ENCODE measurements around the gene SLFN13.
"Not testable (repeated sequence)": the region's sequence is repeated elsewhere in the genome, so short reads cannot be mapped to it uniquely, and the experiment has no call there.

The SLFN13 gene

GRCh38 chr17:35428229-35428628 lies 20.3 kb downstream of the SLFN13 start:
- no peak overlapping the region for H3K4me3 ChIP-seq (ENCODE audit: low read depth, low read length)
- no peak for TF ChIP-seq MYC (IDR thresholded peaks at IDR 0.05; ENCODE audit: low read depth, low read length)
- TF ChIP-seq POLR2A (IDR thresholded peaks at IDR 0.05; ENCODE audit: extremely low read depth, insufficient read length) = no peak
- TF ChIP-seq, protein P1, sequence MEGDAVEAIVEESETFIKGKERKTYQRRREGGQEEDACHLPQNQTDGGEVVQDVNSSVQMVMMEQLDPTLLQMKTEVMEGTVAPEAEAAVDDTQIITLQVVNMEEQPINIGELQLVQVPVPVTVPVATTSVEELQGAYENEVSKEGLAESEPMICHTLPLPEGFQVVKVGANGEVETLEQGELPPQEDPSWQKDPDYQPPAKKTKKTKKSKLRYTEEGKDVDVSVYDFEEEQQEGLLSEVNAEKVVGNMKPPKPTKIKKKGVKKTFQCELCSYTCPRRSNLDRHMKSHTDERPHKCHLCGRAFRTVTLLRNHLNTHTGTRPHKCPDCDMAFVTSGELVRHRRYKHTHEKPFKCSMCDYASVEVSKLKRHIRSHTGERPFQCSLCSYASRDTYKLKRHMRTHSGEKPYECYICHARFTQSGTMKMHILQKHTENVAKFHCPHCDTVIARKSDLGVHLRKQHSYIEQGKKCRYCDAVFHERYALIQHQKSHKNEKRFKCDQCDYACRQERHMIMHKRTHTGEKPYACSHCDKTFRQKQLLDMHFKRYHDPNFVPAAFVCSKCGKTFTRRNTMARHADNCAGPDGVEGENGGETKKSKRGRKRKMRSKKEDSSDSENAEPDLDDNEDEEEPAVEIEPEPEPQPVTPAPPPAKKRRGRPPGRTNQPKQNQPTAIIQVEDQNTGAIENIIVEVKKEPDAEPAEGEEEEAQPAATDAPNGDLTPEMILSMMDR (IDR thresholded peaks at IDR 0.05; ENCODE audit: low read depth, low read length) = no peak
- TF ChIP-seq, protein P2, sequence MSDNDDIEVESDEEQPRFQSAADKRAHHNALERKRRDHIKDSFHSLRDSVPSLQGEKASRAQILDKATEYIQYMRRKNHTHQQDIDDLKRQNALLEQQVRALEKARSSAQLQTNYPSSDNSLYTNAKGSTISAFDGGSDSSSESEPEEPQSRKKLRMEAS (IDR thresholded peaks at IDR 0.05; ENCODE audit: low read depth, low read length) = no peak
- DNase-seq (ENCODE audit: low read depth) = no peak

GRCh38 chr17:35423761-35424160 lies 24.8 kb downstream of the SLFN13 start:
- DNase-seq (ENCODE audit: low read depth) = no peak
- no peak for TF ChIP-seq POLR2A (IDR thresholded peaks at IDR 0.05; ENCODE audit: extremely low read depth, insufficient read length)
- TF ChIP-seq, protein P2 (IDR thresholded peaks at IDR 0.05; ENCODE audit: low read depth, low read length) = no peak
- no peak overlapping the region for H3K4me3 ChIP-seq (ENCODE audit: low read depth, low read length)

DNA sequence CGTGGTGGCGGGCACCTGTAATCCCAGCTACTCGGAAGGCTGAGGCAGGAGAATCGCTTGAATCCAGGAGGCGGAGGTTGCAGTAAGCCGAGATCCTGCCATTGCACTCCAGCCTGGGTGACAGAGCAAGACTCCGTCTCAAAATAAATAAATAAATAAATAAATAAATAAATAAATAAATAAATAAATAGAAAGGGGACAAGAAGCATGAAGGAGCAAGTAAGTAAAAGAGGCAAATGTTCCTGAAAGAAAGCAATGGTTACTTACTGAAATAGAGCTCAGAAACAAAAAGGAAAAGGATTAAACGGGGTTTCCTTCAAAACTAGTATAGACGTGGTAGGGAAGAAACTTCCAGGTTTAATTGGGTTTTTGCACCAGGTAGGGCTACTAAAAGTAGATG lies 27.5 kb downstream of the SLFN13 start:
- DNase-seq (ENCODE audit: low read depth); H3K4me3 ChIP-seq (ENCODE audit: low read depth, low read length): not testable (repeated sequence)

GRCh38 chr17:35416659-35417058 lies 31.9 kb downstream of the SLFN13 start:
- H3K4me3 ChIP-seq (ENCODE audit: low read depth, low read length) = no peak overlapping the region
- no peak for DNase-seq (ENCODE audit: low read depth)
- TF ChIP-seq MYC (IDR thresholded peaks at IDR 0.05; ENCODE audit: low read depth, low read length) (no peak), POLR2A (IDR thresholded peaks at IDR 0.05; ENCODE audit: extremely low read depth, insufficient read length) (no peak)
- TF ChIP-seq, protein P2 (IDR thresholded peaks at IDR 0.05; ENCODE audit: low read depth, low read length) = no peak
- TF ChIP-seq, protein P1 (IDR thresholded peaks at IDR 0.05; ENCODE audit: low read depth, low read length) = no peak

GRCh38 chr17:35414707-35415106 lies 33.9 kb downstream of the SLFN13 start:
- H3K4me3 ChIP-seq (ENCODE audit: low read depth, low read length); DNase-seq (ENCODE audit: low read depth): not testable (repeated sequence)

DNA sequence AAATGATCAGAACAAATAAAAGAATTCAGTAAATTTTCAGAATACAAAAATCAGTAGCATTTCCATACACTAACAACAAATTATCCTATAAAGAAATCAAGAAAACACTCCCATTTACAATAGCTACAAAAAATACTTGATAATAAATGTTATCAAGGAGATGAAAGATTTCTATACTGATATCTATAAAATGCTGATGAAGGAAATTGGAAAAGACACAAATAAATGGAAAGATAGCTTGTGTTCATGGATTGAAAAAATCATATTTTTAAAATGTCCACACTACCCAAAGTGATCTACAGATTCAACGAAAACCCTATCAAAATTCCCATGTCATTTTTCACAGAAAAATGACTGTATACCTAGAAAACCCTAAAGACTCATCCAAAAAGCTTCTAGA lies 34.3 kb downstream of the SLFN13 start:
- TF ChIP-seq MYC (IDR thresholded peaks at IDR 0.05; ENCODE audit: low read depth, low read length) = no peak
- TF ChIP-seq POLR2A (IDR thresholded peaks at IDR 0.05; ENCODE audit: extremely low read depth, insufficient read length) = no peak
- TF ChIP-seq, protein P2 (IDR thresholded peaks at IDR 0.05; ENCODE audit: low read depth, low read length) = no peak
- TF ChIP-seq, protein P1 (IDR thresholded peaks at IDR 0.05; ENCODE audit: low read depth, low read length) = no peak
- no peak for DNase-seq (ENCODE audit: low read depth)
- no peak overlapping the region for H3K4me3 ChIP-seq (ENCODE audit: low read depth, low read length)

- H3K4me3 ChIP-seq (ENCODE audit: low read depth, low read length) = no peak overlapping the region
- no peak for DNase-seq (ENCODE audit: low read depth)
- TF ChIP-seq MYC (IDR thresholded peaks at IDR 0.05; ENCODE audit: low read depth, low read length) = no peak
Measured at GRCh38 chr17:35407531-35407930, 41.0 kb downstream of the SLFN13 start.

DNA sequence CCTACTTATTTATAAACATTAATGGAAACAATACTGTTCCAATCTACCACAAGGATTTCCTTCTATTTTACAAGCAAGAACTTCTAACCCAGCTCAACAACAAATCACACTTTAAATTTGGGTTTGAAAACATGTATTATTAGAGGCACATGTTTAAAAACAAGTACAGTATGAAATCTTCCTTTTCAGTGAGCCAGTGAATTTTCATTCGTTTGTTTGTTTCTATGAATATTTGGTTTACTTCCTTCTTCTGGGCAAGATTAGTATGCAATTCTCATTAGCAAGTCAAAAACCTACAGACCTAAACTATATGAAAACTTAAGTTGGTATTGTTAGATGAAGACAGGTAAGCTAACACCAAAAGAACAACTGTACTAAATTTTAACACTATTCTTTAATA lies 42.0 kb downstream of the SLFN13 start:
- TF ChIP-seq, protein P1 (IDR thresholded peaks at IDR 0.05; ENCODE audit: low read depth, low read length) = no peak
- TF ChIP-seq POLR2A (IDR thresholded peaks at IDR 0.05; ENCODE audit: extremely low read depth, insufficient read length) = no peak
- DNase-seq (ENCODE audit: low read depth) = no peak
- H3K4me3 ChIP-seq (ENCODE audit: low read depth, low read length) = no peak overlapping the region

Data from NB4 (cell line).